ENCODE measurements around the gene BCR.
"Not testable (repeated sequence)": the region's sequence is repeated elsewhere in the genome, so short reads cannot be mapped to it uniquely, and the experiment has no call there.

The BCR gene

GRCh38 chr22:23359583-23360123, 179.3 kb downstream of the BCR start:
- TF ChIP-seq CTCF (IDR thresholded peaks at IDR 0.05; ENCODE audit: low read depth, low read length) = no peak
- no peak overlapping the region for H3K4me3 ChIP-seq (ENCODE audit: low read depth, low read length)

- TF ChIP-seq CTCF (IDR thresholded peaks at IDR 0.05; ENCODE audit: low read depth, low read length) = no peak
- no peak overlapping the region for H3K4me3 ChIP-seq (ENCODE audit: low read depth, low read length)
Measured at GRCh38 chr22:23361676-23362075, 181.4 kb downstream of the BCR start.

GRCh38 chr22:23363683-23364082, 183.4 kb downstream of the BCR start:
- H3K4me3 ChIP-seq (ENCODE audit: low read depth, low read length) = no peak overlapping the region
- TF ChIP-seq CTCF (IDR thresholded peaks at IDR 0.05; ENCODE audit: low read depth, low read length) = no peak

- no peak overlapping the region for H3K4me3 ChIP-seq (ENCODE audit: low read depth, low read length)
- no peak for TF ChIP-seq CTCF (IDR thresholded peaks at IDR 0.05; ENCODE audit: low read depth, low read length)
Measured at GRCh38 chr22:23364389-23364788, 184.1 kb downstream of the BCR start.

GRCh38 chr22:23365524-23365923, 185.2 kb downstream of the BCR start:
- H3K4me3 ChIP-seq (ENCODE audit: low read depth, low read length) = no peak overlapping the region
- no peak for TF ChIP-seq CTCF (IDR thresholded peaks at IDR 0.05; ENCODE audit: low read depth, low read length)

GRCh38 chr22:23365961-23366360, 185.7 kb downstream of the BCR start:
- no peak for TF ChIP-seq CTCF (IDR thresholded peaks at IDR 0.05; ENCODE audit: low read depth, low read length)
- H3K4me3 ChIP-seq (ENCODE audit: low read depth, low read length) = no peak overlapping the region

GRCh38 chr22:23367196-23367595, 186.9 kb downstream of the BCR start:
- H3K4me3 ChIP-seq (ENCODE audit: low read depth, low read length) = not testable (repeated sequence)

Measured in WI38 (cell line).